Muscle of arm (tissue), 12 donors: ENCODE measurements around the gene CFAP43. TPM values are rescaled to one million over a fixed set of nuclear protein-coding genes. Genes with fewer than 3 reads are reported as not detected.
"Not testable (repeated sequence)": the region's sequence is repeated elsewhere in the genome, so short reads cannot be mapped to it uniquely, and the experiment has no call there.

Experiments
- DNase-seq: peaks from one replicate; pipeline ENCODE4 v3.0.0-alpha.2; 2013
- polyA plus RNA-seq, 12 donors: library from polyadenylated mRNA; unstranded; fragments of 120-200 nt; gene quantifications; one replicate each; pipeline ENCODE4 v1.2.1, GENCODE V29; 2013; ENCODE audit not compliant: insufficient read length in 12 of 12

The CFAP43 gene
- polyA plus RNA-seq, 12 donors, result 0.18 to 1.6 (median 0.36) TPM; not detected in 2

GRCh38 chr10:104223304-104223703 lies 8.9 kb downstream of the CFAP43 start:
- no peak for DNase-seq

- no peak for DNase-seq
Observed at GRCh38 chr10:104220522-104220921, 11.6 kb downstream of the CFAP43 start.

- DNase-seq, result no peak
Observed at GRCh38 chr10:104218751-104219150, 13.4 kb downstream of the CFAP43 start.

- DNase-seq, result no peak
Observed at GRCh38 chr10:104216631-104217030, 15.5 kb downstream of the CFAP43 start.

- DNase-seq, result peak; percentile 20
Observed at GRCh38 chr10:104209575-104210198, 22.5 kb downstream of the CFAP43 start.

GRCh38 chr10:104208730-104209129 lies 23.4 kb downstream of the CFAP43 start:
- no peak for DNase-seq

GRCh38 chr10:104202231-104202630 lies 29.9 kb downstream of the CFAP43 start:
- DNase-seq, result no peak

- DNase-seq, result no peak
Observed at GRCh38 chr10:104201636-104202035, 30.5 kb downstream of the CFAP43 start.

- no peak for DNase-seq
Observed at GRCh38 chr10:104199567-104199966, 32.6 kb downstream of the CFAP43 start.

GRCh38 chr10:104197364-104197763 lies 34.8 kb downstream of the CFAP43 start:
- DNase-seq, result no peak

- no peak for DNase-seq
Observed at GRCh38 chr10:104195706-104196105, 36.5 kb downstream of the CFAP43 start.

GRCh38 chr10:104193787-104194186 lies 38.4 kb downstream of the CFAP43 start:
- DNase-seq, result no peak

GRCh38 chr10:104190695-104191094 lies 41.5 kb downstream of the CFAP43 start:
- no peak for DNase-seq

GRCh38 chr10:104183682-104184081 lies 48.5 kb downstream of the CFAP43 start:
- no peak for DNase-seq

GRCh38 chr10:104174136-104174535 lies 58.0 kb downstream of the CFAP43 start:
- not testable (repeated sequence) for DNase-seq

- DNase-seq, result no peak
Observed at GRCh38 chr10:104170610-104171254, 61.4 kb downstream of the CFAP43 start.

- DNase-seq, result no peak
Observed at GRCh38 chr10:104155591-104155990, 76.6 kb downstream of the CFAP43 start.

GRCh38 chr10:104151737-104152136 lies 80.4 kb downstream of the CFAP43 start:
- no peak for DNase-seq

- no peak for DNase-seq
Observed at GRCh38 chr10:104150139-104150538, 82.0 kb downstream of the CFAP43 start.

- DNase-seq, result no peak
Observed at GRCh38 chr10:104146882-104147281, 85.3 kb downstream of the CFAP43 start.

- DNase-seq, result peak; percentile 3
Observed at GRCh38 chr10:104144931-104145330, 87.2 kb downstream of the CFAP43 start.

- DNase-seq, result no peak
Observed at GRCh38 chr10:104143829-104144228, 88.3 kb downstream of the CFAP43 start.

GRCh38 chr10:104142081-104142480 lies 90.1 kb downstream of the CFAP43 start:
- no peak for DNase-seq

GRCh38 chr10:104139221-104139620 lies 92.9 kb downstream of the CFAP43 start:
- DNase-seq, result no peak
